NK-92 (cell line): ENCODE measurements around the gene PELI2.

Experiments
- DNase-seq: peaks from one replicate; lab custom pipeline; 2025; ENCODE audit not compliant: unreplicated experiment; lab: John Stamatoyannopoulos, UW

PELI2 gene

GRCh38 chr14:56339855-56340701, 221.9 kb downstream of the PELI2 start:
- DNase-seq = no peak

- DNase-seq = no peak
Observed at GRCh38 chr14:56340932-56341331, 222.7 kb downstream of the PELI2 start.

GRCh38 chr14:56341766-56342493, 223.7 kb downstream of the PELI2 start:
- DNase-seq = no peak

GRCh38 chr14:56342494-56342942, 224.3 kb downstream of the PELI2 start:
- DNase-seq = no peak

- DNase-seq = no peak
Observed at GRCh38 chr14:56349960-56350359, 231.7 kb downstream of the PELI2 start.
